Sigmoid colon (tissue), 4 donors: Measurements from ENCODE around the gene PTGER2.

Experiments
- EP300 ChIP-seq, 4 donors: sonication (generic); formaldehyde crosslinking; IDR thresholded peaks; one replicate each; pipeline ENCODE4 v1.6.1; 2017; ENCODE audit warnings: antibody characterized with exemption in 4 of 4
- POLR2A ChIP-seq, 2 donors: fragments of 450-650 bp; IDR thresholded peaks; one replicate each; pipeline ENCODE4 v1.6.1; 2016; ENCODE audit warnings: antibody characterized with exemption in 2 of 2, mild to moderate bottlenecking in 2 of 2, moderate library complexity in 2 of 2
- POLR2AphosphoS5 ChIP-seq, 4 donors: sonication (generic); formaldehyde crosslinking; IDR thresholded peaks; one replicate each; pipeline ENCODE4 v1.6.1; 2017; ENCODE audit warnings: antibody characterized with exemption in 4 of 4
- TF ChIP-seq, protein P1 (sequence below), 4 experiments: fragments of 450-650 bp in 3 of 4; fragments of 200-600 bp in 1 of 4; IDR thresholded peaks; one replicate each; pipeline ENCODE4 v1.5.1; 2016 to 2019; ENCODE audit warnings: antibody characterized with exemption in 4 of 4, mild to moderate bottlenecking in 3 of 4, moderate library complexity in 2 of 4

- TF ChIP-seq, protein P1, sequence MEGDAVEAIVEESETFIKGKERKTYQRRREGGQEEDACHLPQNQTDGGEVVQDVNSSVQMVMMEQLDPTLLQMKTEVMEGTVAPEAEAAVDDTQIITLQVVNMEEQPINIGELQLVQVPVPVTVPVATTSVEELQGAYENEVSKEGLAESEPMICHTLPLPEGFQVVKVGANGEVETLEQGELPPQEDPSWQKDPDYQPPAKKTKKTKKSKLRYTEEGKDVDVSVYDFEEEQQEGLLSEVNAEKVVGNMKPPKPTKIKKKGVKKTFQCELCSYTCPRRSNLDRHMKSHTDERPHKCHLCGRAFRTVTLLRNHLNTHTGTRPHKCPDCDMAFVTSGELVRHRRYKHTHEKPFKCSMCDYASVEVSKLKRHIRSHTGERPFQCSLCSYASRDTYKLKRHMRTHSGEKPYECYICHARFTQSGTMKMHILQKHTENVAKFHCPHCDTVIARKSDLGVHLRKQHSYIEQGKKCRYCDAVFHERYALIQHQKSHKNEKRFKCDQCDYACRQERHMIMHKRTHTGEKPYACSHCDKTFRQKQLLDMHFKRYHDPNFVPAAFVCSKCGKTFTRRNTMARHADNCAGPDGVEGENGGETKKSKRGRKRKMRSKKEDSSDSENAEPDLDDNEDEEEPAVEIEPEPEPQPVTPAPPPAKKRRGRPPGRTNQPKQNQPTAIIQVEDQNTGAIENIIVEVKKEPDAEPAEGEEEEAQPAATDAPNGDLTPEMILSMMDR (IDR thresholded peaks at IDR 0.05) = no peak
- TF ChIP-seq POLR2A (IDR thresholded peaks at IDR 0.05) = no peak
- no peak for TF ChIP-seq POLR2AphosphoS5 (IDR thresholded peaks at IDR 0.05)
- no peak for TF ChIP-seq EP300 (IDR thresholded peaks at IDR 0.05)
Measured at GRCh38 chr14:52329678-52330369, 15.7 kb downstream of the PTGER2 start.
